Measurements from ENCODE around the gene MAP3K10. TPM values are rescaled to one million over a fixed set of nuclear protein-coding genes. Genes with fewer than 3 reads are reported as not detected.

Gene MAP3K10
- total and polyA plus RNA-seq, 2 of the 4 experiments (the other 2 are of a cell fraction): 1.8 to 5.5 TPM

- no peak overlapping the region for H3K4me3 ChIP-seq (ENCODE audit: insufficient read depth, low read depth, low read length)
- peaks cover 15% of the 10 kb centered on the region for H3K27me3 ChIP-seq (ENCODE audit: control insufficient read depth, insufficient read depth, low read length)
- in situ Hi-C loops (cut with MboI; ENCODE audit: low sequenced_read_pairs): no loop called here
- H4K5ac ChIP-seq (ENCODE audit: low read depth, low read length): no peak overlapping the region
- DNase-seq: no peak
- H2AK9ac ChIP-seq (replicated peaks; ENCODE audit: low read depth, low read length, poor library complexity): no peak overlapping the region
- H2AFZ ChIP-seq (replicated peaks; ENCODE audit: low read length, poor library complexity): no peak overlapping the region
- ChIA-PET CTCF (no interaction called here), POLR2A (ENCODE audit: unreplicated experiment) (no interaction called here)
- no peak overlapping the region for H2AK5ac ChIP-seq (ENCODE audit: low read depth, low read length)
- BruUV-seq (replicated peaks): no TSS peak
- no peak overlapping the region for H3K23ac ChIP-seq (ENCODE audit: low read depth, low read length)
- H3K9me1 ChIP-seq (ENCODE audit: insufficient read depth, low read length): peaks cover 8% of the 10 kb centered on the region
- H3K79me1 ChIP-seq (ENCODE audit: low read depth in 1 of 2, low read length in 2 of 2): no peaks in the 10 kb centered on the region
- H2BK15ac ChIP-seq (ENCODE audit: low read depth, low read length): no peak overlapping the region
- H3K56ac ChIP-seq (ENCODE audit: extremely low read depth, insufficient read depth, low read length): no peak overlapping the region
- no peak overlapping the region for H2BK120ac ChIP-seq (ENCODE audit: low read depth, low read length)
- no peak overlapping the region for H4K91ac ChIP-seq (ENCODE audit: insufficient read depth, low read depth, low read length)
- no peak overlapping the region for H4K8ac ChIP-seq (ENCODE audit: low read depth in 2 of 2, low read length in 2 of 2)
- no peak overlapping the region for H3K27ac ChIP-seq (ENCODE audit: insufficient read depth, low read length)
- H3K4me2 ChIP-seq (ENCODE audit: low read depth, low read length): no peak overlapping the region
- H3K18ac ChIP-seq (ENCODE audit: low read depth, low read length): no peak overlapping the region
- TF ChIP-seq SMC3 (IDR thresholded peaks at IDR 0.05; ENCODE audit: low read depth, low read length): no peak
- no peak for TF ChIP-seq CEBPB (IDR thresholded peaks at IDR 0.05; ENCODE audit: low read depth, low read length)
- TF ChIP-seq, protein P1, sequence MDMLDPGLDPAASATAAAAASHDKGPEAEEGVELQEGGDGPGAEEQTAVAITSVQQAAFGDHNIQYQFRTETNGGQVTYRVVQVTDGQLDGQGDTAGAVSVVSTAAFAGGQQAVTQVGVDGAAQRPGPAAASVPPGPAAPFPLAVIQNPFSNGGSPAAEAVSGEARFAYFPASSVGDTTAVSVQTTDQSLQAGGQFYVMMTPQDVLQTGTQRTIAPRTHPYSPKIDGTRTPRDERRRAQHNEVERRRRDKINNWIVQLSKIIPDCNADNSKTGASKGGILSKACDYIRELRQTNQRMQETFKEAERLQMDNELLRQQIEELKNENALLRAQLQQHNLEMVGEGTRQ (IDR thresholded peaks at IDR 0.05; ENCODE audit: low read depth, low read length): no peak
- TF ChIP-seq CHD1 (IDR thresholded peaks at IDR 0.05; ENCODE audit: low read depth, low read length): no peak
- no peak for TF ChIP-seq NFE2L2 (IDR thresholded peaks at IDR 0.05; ENCODE audit: low read depth, low read length)
- no peak for TF ChIP-seq ELK1 (IDR thresholded peaks at IDR 0.05; ENCODE audit: borderline replicate concordance, low read depth, low read length)
- no peak for TF ChIP-seq MXI1 (IDR thresholded peaks at IDR 0.05; ENCODE audit: borderline replicate concordance, low read depth, low read length)
- no peak for TF ChIP-seq RAD21 (IDR thresholded peaks at IDR 0.05; ENCODE audit: low read length)
- no peak for TF ChIP-seq BHLHE40 (IDR thresholded peaks at IDR 0.05; ENCODE audit: low read depth, low read length)
- TF ChIP-seq RFX5 (IDR thresholded peaks at IDR 0.05; ENCODE audit: low read depth, low read length): no peak
- no peak for TF ChIP-seq RCOR1 (IDR thresholded peaks at IDR 0.05; ENCODE audit: insufficient replicate concordance, low read length)
- TF ChIP-seq MAFK (IDR thresholded peaks at IDR 0.05; ENCODE audit: low read depth, low read length): no peak
- no peak for TF ChIP-seq CTCF (conservative IDR thresholded peaks at IDR 0.05; ENCODE audit: low read depth, low read length)
- no peak for TF ChIP-seq POLR2A (IDR thresholded peaks at IDR 0.05; ENCODE audit: low read depth, low read length)
- H3K14ac ChIP-seq (replicated peaks; ENCODE audit: low read depth, low read length): no peak overlapping the region
- H4K20me1 ChIP-seq (ENCODE audit: insufficient read depth, low read length): no peaks in the 10 kb centered on the region
- no peak for ATAC-seq (ENCODE audit: low read depth)
- no peaks in the 10 kb centered on the region for H3K9me3 ChIP-seq (ENCODE audit: control insufficient read depth, insufficient read depth, low read length)
- H3K36me3 ChIP-seq (ENCODE audit: control insufficient read depth, insufficient read depth, low read length): peaks cover 20% of the 10 kb centered on the region
- no peak overlapping the region for H3K9ac ChIP-seq (ENCODE audit: low read depth, low read length)
- no peak overlapping the region for H2BK5ac ChIP-seq (ENCODE audit: low read depth, low read length, poor library complexity, severe bottlenecking)
- intact Hi-C loops (cut with micrococcal nuclease): no loop called here
- H3K4ac ChIP-seq (ENCODE audit: low read depth, low read length): no peak overlapping the region
- H2BK20ac ChIP-seq (ENCODE audit: low read depth, low read length): no peak overlapping the region
- H3K4me1 ChIP-seq (ENCODE audit: control insufficient read depth, insufficient read depth, low read length): no peaks in the 10 kb centered on the region
- dilution Hi-C loops (cut with HindIII; ENCODE audit: low sequenced_read_pairs, unreplicated experiment): no loop called here
- WGBS, 2 experiments (ENCODE audit: extremely low coverage in 2 of 2, insufficient read length in 1 of 2): 83% methylated on average over 15 of the region's 22 CpGs; no CpG with 5 or more reads in 1 of the 2 experiments
Measured at GRCh38 chr19:40214936-40215335, 23.7 kb downstream of the MAP3K10 start.
